ENCODE measurements around the gene REXO4. TPM values are rescaled to one million over a fixed set of nuclear protein-coding genes. Genes with fewer than 3 reads are reported as not detected.

REXO4 gene
- total and polyA plus RNA-seq, 5 donors, result 10.5 to 16.3 (median 14.6) TPM

GRCh38 chr9:133433351-133433843, 15.6 kb upstream of the REXO4 start:
- intact Hi-C loops (cut with DNase I), result no loop called here
- no peaks in the 10 kb centered on the region for H3K27me3 ChIP-seq (ENCODE audit: control insufficient read depth, insufficient read depth)
- no peak overlapping the region for H3K4me3 ChIP-seq (ENCODE audit: low read length)
- DNase-seq, result no peak
- no peaks in the 10 kb centered on the region for H3K4me1 ChIP-seq (ENCODE audit: control insufficient read depth, insufficient read depth, low read length)
- no peaks in the 10 kb centered on the region for H3K9me3 ChIP-seq (ENCODE audit: control insufficient read depth, low read length)
- ATAC-seq, result no peak
- no peak overlapping the region for H3K27ac ChIP-seq (ENCODE audit: low read length)
- 82% methylated on average over 11 of the region's 11 CpGs for WGBS

GRCh38 chr9:133430244-133430643, 12.4 kb upstream of the REXO4 start:
- Histone ChIP-seq H3K4me1 (ENCODE audit: control insufficient read depth, insufficient read depth, low read length) (no peaks in the 10 kb centered on the region), H3K4me3 (ENCODE audit: low read length) (no peak overlapping the region), H3K9me3 (ENCODE audit: control insufficient read depth, low read length) (no peaks in the 10 kb centered on the region), H3K27me3 (ENCODE audit: control insufficient read depth, insufficient read depth) (no peaks in the 10 kb centered on the region), H3K27ac (ENCODE audit: low read length) (no peak overlapping the region)
- intact Hi-C loops (cut with DNase I), result no loop called here
- WGBS, result 92% methylated on average over 1 of the region's 1 CpG
- DNase-seq, result no peak
- no peak for ATAC-seq

- intact Hi-C loops (cut with DNase I), result no loop called here
- H3K4me1 ChIP-seq (ENCODE audit: control insufficient read depth, insufficient read depth, low read length), result no peaks in the 10 kb centered on the region
- no peak overlapping the region for H3K4me3 ChIP-seq (ENCODE audit: low read length)
- H3K9me3 ChIP-seq (ENCODE audit: control insufficient read depth, low read length), result no peaks in the 10 kb centered on the region
- DNase-seq (peak in 1 of 3 donors; percentile 71), ATAC-seq (peak; percentile 28 to 70)
- WGBS, result 21% methylated on average over 49 of the region's 49 CpGs
- no peak overlapping the region for H3K27ac ChIP-seq (ENCODE audit: low read length)
- no peaks in the 10 kb centered on the region for H3K27me3 ChIP-seq (ENCODE audit: control insufficient read depth, insufficient read depth)
These were observed 11.9 kb upstream of the REXO4 start for GRCh38 chr9:133429641-133430161.

GRCh38 chr9:133429214-133429613, 11.4 kb upstream of the REXO4 start:
- intact Hi-C loops (cut with DNase I), result no loop called here
- ATAC-seq (no peak), DNase-seq (no peak)
- peak overlapping the region; percentile 17 for H3K4me3 ChIP-seq (ENCODE audit: low read length)
- no peaks in the 10 kb centered on the region for H3K27me3 ChIP-seq (ENCODE audit: control insufficient read depth, insufficient read depth)
- 2% methylated on average over 18 of the region's 18 CpGs for WGBS
- H3K4me1 ChIP-seq (ENCODE audit: control insufficient read depth, insufficient read depth, low read length), result no peaks in the 10 kb centered on the region
- no peak overlapping the region for H3K27ac ChIP-seq (ENCODE audit: low read length)
- no peaks in the 10 kb centered on the region for H3K9me3 ChIP-seq (ENCODE audit: control insufficient read depth, low read length)

- H3K9me3 ChIP-seq (ENCODE audit: control insufficient read depth, low read length), result no peaks in the 10 kb centered on the region
- peak overlapping the region; percentile 17 for H3K4me3 ChIP-seq (ENCODE audit: low read length)
- ATAC-seq (peak in 1 of 2 donors; percentile 34), DNase-seq (no peak)
- H3K27me3 ChIP-seq (ENCODE audit: control insufficient read depth, insufficient read depth), result no peaks in the 10 kb centered on the region
- intact Hi-C loops (cut with DNase I), result no loop called here
- H3K27ac ChIP-seq (ENCODE audit: low read length), result no peak overlapping the region
- WGBS, result 1% methylated on average over 56 of the region's 57 CpGs
- no peaks in the 10 kb centered on the region for H3K4me1 ChIP-seq (ENCODE audit: control insufficient read depth, insufficient read depth, low read length)
These were observed 10.8 kb upstream of the REXO4 start for GRCh38 chr9:133428617-133429101.

- Histone ChIP-seq H3K4me1 (ENCODE audit: control insufficient read depth, insufficient read depth, low read length) (no peaks in the 10 kb centered on the region), H3K27me3 (ENCODE audit: control insufficient read depth, insufficient read depth) (no peaks in the 10 kb centered on the region), H3K4me3 (ENCODE audit: low read length) (no peak overlapping the region), H3K9me3 (ENCODE audit: control insufficient read depth, low read length) (no peaks in the 10 kb centered on the region), H3K27ac (ENCODE audit: low read length) (no peak overlapping the region)
- intact Hi-C loops (cut with DNase I), result no loop called here
- ATAC-seq, result no peak
- DNase-seq, result no peak
- 65% methylated on average over 10 of the region's 10 CpGs for WGBS
These were observed 10.0 kb upstream of the REXO4 start for GRCh38 chr9:133427658-133428348.

GRCh38 chr9:133426011-133426410, 8.2 kb upstream of the REXO4 start:
- Histone ChIP-seq H3K27me3 (ENCODE audit: control insufficient read depth, insufficient read depth) (no peaks in the 10 kb centered on the region), H3K27ac (ENCODE audit: low read length) (no peak overlapping the region), H3K4me3 (ENCODE audit: low read length) (no peak overlapping the region), H3K4me1 (ENCODE audit: control insufficient read depth, insufficient read depth, low read length) (no peaks in the 10 kb centered on the region), H3K9me3 (ENCODE audit: control insufficient read depth, low read length) (no peaks in the 10 kb centered on the region)
- ATAC-seq (no peak), DNase-seq (peak in 1 of 3 donors; percentile 16)
- WGBS, result 91% methylated on average over 11 of the region's 11 CpGs
- intact Hi-C loops (cut with DNase I), result no loop called here

GRCh38 chr9:133425049-133425632, 7.3 kb upstream of the REXO4 start:
- Histone ChIP-seq H3K27ac (ENCODE audit: low read length) (no peak overlapping the region), H3K27me3 (ENCODE audit: control insufficient read depth, insufficient read depth) (no peaks in the 10 kb centered on the region), H3K4me3 (ENCODE audit: low read length) (no peak overlapping the region), H3K9me3 (ENCODE audit: control insufficient read depth, low read length) (no peaks in the 10 kb centered on the region), H3K4me1 (ENCODE audit: control insufficient read depth, insufficient read depth, low read length) (no peaks in the 10 kb centered on the region)
- intact Hi-C loops (cut with DNase I), result no loop called here
- DNase-seq (no peak), ATAC-seq (no peak)
- 90% methylated on average over 22 of the region's 22 CpGs for whole genome bisulfite sequencing

GRCh38 chr9:133424187-133424586, 6.4 kb upstream of the REXO4 start:
- Histone ChIP-seq H3K27ac (ENCODE audit: low read length) (no peak overlapping the region), H3K27me3 (ENCODE audit: control insufficient read depth, insufficient read depth) (no peaks in the 10 kb centered on the region), H3K4me1 (ENCODE audit: control insufficient read depth, insufficient read depth, low read length) (no peaks in the 10 kb centered on the region), H3K9me3 (ENCODE audit: control insufficient read depth, low read length) (no peaks in the 10 kb centered on the region), H3K4me3 (ENCODE audit: low read length) (no peak overlapping the region)
- ATAC-seq, result no peak
- intact Hi-C loops (cut with DNase I), result no loop called here
- no peak for DNase-seq
- WGBS, result 93% methylated on average over 12 of the region's 12 CpGs

- Histone ChIP-seq H3K4me3 (ENCODE audit: low read length) (no peak overlapping the region), H3K27me3 (ENCODE audit: control insufficient read depth, insufficient read depth) (no peaks in the 10 kb centered on the region), H3K27ac (ENCODE audit: low read length) (no peak overlapping the region), H3K4me1 (ENCODE audit: control insufficient read depth, insufficient read depth, low read length) (no peaks in the 10 kb centered on the region), H3K9me3 (ENCODE audit: control insufficient read depth, low read length) (no peaks in the 10 kb centered on the region)
- intact Hi-C loops (cut with DNase I), result no loop called here
- WGBS, result 46% methylated on average over 3 of the region's 3 CpGs
- DNase-seq (peak in 1 of 3 donors; percentile 6), ATAC-seq (no peak)
These were observed 5.4 kb upstream of the REXO4 start for GRCh38 chr9:133423216-133423615.
